Naive thymus-derived CD4-positive, alpha-beta T cell (primary cell): Measurements from ENCODE around the gene LSR. TPM values are rescaled to one million over a fixed set of nuclear protein-coding genes. Genes with fewer than 3 reads are reported as not detected.

Source experiments
- ATAC-seq: fragments of 150-1000 bp; cut with Tn5 transposase; 2 replicates; pipeline ENCODE4 v1.10.0; 2021; ENCODE audit warnings: mild to moderate bottlenecking, moderate library complexity
- CTCF ChIA-PET: fragments of 350-600 bp; sonication (Branson Sonifier 250); formaldehyde crosslinking; loops from one replicate; lab custom pipeline; 2021; ENCODE audit warnings: antibody characterized with exemption; lab: Charles Lee
- POLR2A ChIA-PET: fragments of 350-600 bp; sonication (Branson Sonifier 250); formaldehyde crosslinking; loops from one replicate; lab custom pipeline; 2021; ENCODE audit warnings: antibody characterized with exemption, inconsistent platforms; lab: Charles Lee
- DNase-seq, 9 donors: peaks; one replicate each; pipeline versions ENCODE4 v3.0.0 to v3.0.0-alpha.2; 2020 to 2022; ENCODE audit warnings: mixed read lengths in 1 of 9
- H3K27ac ChIP-seq: one replicate; pipeline ENCODE4 v1.7.0; 2013; ENCODE audit warnings: mild to moderate bottlenecking, low read depth, low read length, moderate library complexity
- H3K27me3 ChIP-seq, 2 donors: one replicate each; pipeline ENCODE4 v1.7.0; 2013; ENCODE audit warnings: low read length in 2 of 2, mild to moderate bottlenecking in 2 of 2, moderate library complexity in 2 of 2; ENCODE audit not compliant: control insufficient read depth in 2 of 2, insufficient read depth in 2 of 2
- H3K36me3 ChIP-seq, 3 experiments: 1 replicate in 2 of 3; 2 replicates in 1 of 3; pipeline ENCODE4 v1.7.0; 2013; ENCODE audit warnings: low read length in 3 of 3, mild to moderate bottlenecking in 3 of 3, moderate library complexity in 1 of 3; ENCODE audit not compliant: insufficient read depth in 3 of 3, control insufficient read depth in 2 of 3
- H3K4me1 ChIP-seq, 2 donors: one replicate each; pipeline ENCODE4 v1.7.0; 2013; ENCODE audit warnings: low read length in 2 of 2, mild to moderate bottlenecking in 2 of 2, moderate library complexity in 1 of 2; ENCODE audit not compliant: control insufficient read depth in 2 of 2, insufficient read depth in 2 of 2
- H3K4me3 ChIP-seq: 2 replicates; pipeline ENCODE4 v1.7.0; 2013; ENCODE audit warnings: mild to moderate bottlenecking, low read length
- H3K9me3 ChIP-seq, 3 experiments: 1 replicate in 2 of 3; 2 replicates in 1 of 3; pipeline ENCODE4 v1.7.0; 2013; ENCODE audit warnings: low read length in 3 of 3; ENCODE audit not compliant: control insufficient read depth in 2 of 3
- H3K27ac Mint-ChIP-seq, 9 donors: one replicate each; pipeline ENCODE4 v1.8.0; 2020 to 2022; ENCODE audit warnings: mixed read lengths in 9 of 9, mild to moderate bottlenecking in 8 of 9, moderate library complexity in 5 of 9, inconsistent platforms in 2 of 9
- H3K27me3 Mint-ChIP-seq, 5 donors: one replicate each; pipeline ENCODE4 v1.8.0; 2021 to 2022; ENCODE audit warnings: mixed read lengths in 5 of 5, mild to moderate bottlenecking in 1 of 5
- H3K36me3 Mint-ChIP-seq, 5 donors: one replicate each; pipeline ENCODE4 v1.8.0; 2020 to 2022; ENCODE audit warnings: mixed read lengths in 5 of 5, mild to moderate bottlenecking in 3 of 5, inconsistent platforms in 1 of 5
- H3K4me1 Mint-ChIP-seq, 7 donors: one replicate each; pipeline ENCODE4 v1.8.0; 2020 to 2022; ENCODE audit warnings: mixed read lengths in 7 of 7, mild to moderate bottlenecking in 3 of 7, inconsistent platforms in 1 of 7
- H3K4me3 Mint-ChIP-seq, 10 donors: one replicate each; pipeline ENCODE4 v1.8.0; 2020 to 2022; ENCODE audit warnings: mild to moderate bottlenecking in 10 of 10, mixed read lengths in 10 of 10, moderate library complexity in 6 of 10, inconsistent platforms in 2 of 10
- H3K9me3 Mint-ChIP-seq, 11 donors: one replicate each; pipeline ENCODE4 v1.8.0; 2020 to 2022; ENCODE audit warnings: mixed read lengths in 11 of 11, mild to moderate bottlenecking in 4 of 11, inconsistent platforms in 1 of 11, moderate library complexity in 1 of 11
- intact Hi-C, 2 donors: fragments of 100-400 bp; cut with micrococcal nuclease; formaldehyde crosslinking; loops; one replicate each; pipeline ENCODE4 v1.15.1; 2023
- polyA plus RNA-seq, 2 donors: library from polyadenylated mRNA; unstranded; fragments of 300-500 nt; fragmentation: Illumina TruSeq; gene quantifications; one replicate each; pipeline ENCODE4 v1.2.3, GENCODE V29; 2021
- total RNA-seq, 6 experiments: library from RNA in 5 of 6; stranded (reverse) in 5 of 6; gene quantifications; 1 replicate in 5 of 6; 2 replicates in 1 of 6; pipeline ENCODE4 v1.2.3 and lab custom pipeline; 2021 to 2026

Gene LSR
- total and polyA plus RNA-seq, 7 experiments from 2014 or later: 4.6 to 59.3 (median 25.1) TPM

GRCh38 chr19:35287713-35288112, 38.9 kb downstream of the LSR start:
- ChIA-PET CTCF (no interaction called here), POLR2A (interaction anchor here (0.7 kb wide), 1 partner anchor 9 kb away, joined by 3 read pairs; no protein-coding TSS in a partner anchor)
- ATAC-seq: no peak
- Mint-ChIP-seq H3K4me1 (no peaks in the 10 kb centered on the region), H3K27me3 (peaks cover 5 to 20% (median 16%) of the 10 kb centered on the region in 5 donors), H3K36me3 (no peaks in the 10 kb centered on the region), H3K4me3 (no peak overlapping the region), H3K27ac (no peak overlapping the region), H3K9me3 (no peaks in the 10 kb centered on the region)
- no peak overlapping the region for H3K4me3 ChIP-seq
- DNase-seq: no peak
- H3K4me1 ChIP-seq: no peaks in the 10 kb centered on the region
- H3K36me3 ChIP-seq: no peaks in the 10 kb centered on the region
- H3K9me3 ChIP-seq: no peaks in the 10 kb centered on the region
- H3K27me3 ChIP-seq: no peaks in the 10 kb centered on the region
- intact Hi-C loops: no loop called here
- H3K27ac ChIP-seq: no peak overlapping the region

- ATAC-seq: no peak
- Histone ChIP-seq H3K27me3 (no peaks in the 10 kb centered on the region), H3K27ac (no peak overlapping the region), H3K36me3 (no peaks in the 10 kb centered on the region), H3K4me1 (no peaks in the 10 kb centered on the region), H3K4me3 (no peak overlapping the region), H3K9me3 (no peaks in the 10 kb centered on the region)
- H3K4me1 Mint-ChIP-seq: no peaks in the 10 kb centered on the region
- CTCF ChIA-PET: no interaction called here
- H3K9me3 Mint-ChIP-seq: no peaks in the 10 kb centered on the region
- POLR2A ChIA-PET: no interaction called here
- DNase-seq: no peak
- intact Hi-C loops: no loop called here
- H3K27ac Mint-ChIP-seq: peak overlapping the region in 1 of 9 donors; percentile 16
- peaks cover 2 to 14% (median 13%) of the 10 kb centered on the region in 5 donors for H3K27me3 Mint-ChIP-seq
- no peak overlapping the region for H3K4me3 Mint-ChIP-seq
- no peaks in the 10 kb centered on the region for H3K36me3 Mint-ChIP-seq
Measured at GRCh38 chr19:35288331-35288730, 39.5 kb downstream of the LSR start.

- H3K9me3 ChIP-seq: no peaks in the 10 kb centered on the region
- POLR2A ChIA-PET: no interaction called here
- no peaks in the 10 kb centered on the region for H3K4me1 Mint-ChIP-seq
- H3K27me3 Mint-ChIP-seq: peaks cover 0 to 13% (median 11%) of the 10 kb centered on the region in 5 donors
- H3K27ac Mint-ChIP-seq: no peak overlapping the region
- H3K4me3 ChIP-seq: no peak overlapping the region
- H3K4me3 Mint-ChIP-seq: no peak overlapping the region
- no peaks in the 10 kb centered on the region for H3K9me3 Mint-ChIP-seq
- ATAC-seq (no peak), DNase-seq (no peak)
- intact Hi-C loops: no loop called here
- H3K36me3 ChIP-seq: no peaks in the 10 kb centered on the region
- H3K27ac ChIP-seq: no peak overlapping the region
- CTCF ChIA-PET: no interaction called here
- H3K4me1 ChIP-seq: no peaks in the 10 kb centered on the region
- no peaks in the 10 kb centered on the region for H3K27me3 ChIP-seq
- H3K36me3 Mint-ChIP-seq: no peaks in the 10 kb centered on the region
Measured at GRCh38 chr19:35288906-35289305, 40.1 kb downstream of the LSR start.

GRCh38 chr19:35290381-35291127, 41.8 kb downstream of the LSR start:
- H3K4me3 Mint-ChIP-seq: no peak overlapping the region
- no peak overlapping the region for H3K27ac Mint-ChIP-seq
- CTCF ChIA-PET: interaction anchor here (0.6 kb wide), 1 partner anchor 50 kb away, joined by 3 read pairs; no protein-coding TSS in a partner anchor
- ATAC-seq (no peak), DNase-seq (no peak)
- Histone ChIP-seq H3K9me3 (no peaks in the 10 kb centered on the region), H3K36me3 (no peaks in the 10 kb centered on the region), H3K4me1 (peaks cover 0 to 4% of the 10 kb centered on the region in 2 donors), H3K27me3 (no peaks in the 10 kb centered on the region), H3K4me3 (no peak overlapping the region), H3K27ac (no peak overlapping the region)
- H3K4me1 Mint-ChIP-seq: peaks cover 0 to 4% (median under 1%) of the 10 kb centered on the region in 7 donors
- POLR2A ChIA-PET: interaction anchor here (1.1 kb wide), 1 partner anchor 13 kb away, joined by 3 read pairs; no protein-coding TSS in a partner anchor
- no peaks in the 10 kb centered on the region for H3K36me3 Mint-ChIP-seq
- no peaks in the 10 kb centered on the region for H3K9me3 Mint-ChIP-seq
- H3K27me3 Mint-ChIP-seq: peaks cover 0 to 5% (median 0%) of the 10 kb centered on the region in 5 donors
- intact Hi-C loops: no loop called here

- no peaks in the 10 kb centered on the region for H3K27me3 ChIP-seq
- H3K9me3 Mint-ChIP-seq: no peaks in the 10 kb centered on the region
- H3K4me3 ChIP-seq: no peak overlapping the region
- no peaks in the 10 kb centered on the region for H3K9me3 ChIP-seq
- no peak overlapping the region for H3K4me3 Mint-ChIP-seq
- POLR2A ChIA-PET: no interaction called here
- intact Hi-C loops: no loop called here
- no peaks in the 10 kb centered on the region for H3K36me3 ChIP-seq
- no peaks in the 10 kb centered on the region for H3K36me3 Mint-ChIP-seq
- CTCF ChIA-PET: no interaction called here
- DNase-seq: no peak
- H3K27ac Mint-ChIP-seq: no peak overlapping the region
- peaks cover 0 to 11% of the 10 kb centered on the region in 2 donors for H3K4me1 ChIP-seq
- no peak overlapping the region for H3K27ac ChIP-seq
- ATAC-seq: no peak
- H3K4me1 Mint-ChIP-seq: peaks cover 0 to 11% (median 2%) of the 10 kb centered on the region in 7 donors
- peaks cover 0 to 5% (median 0%) of the 10 kb centered on the region in 5 donors for H3K27me3 Mint-ChIP-seq
Measured at GRCh38 chr19:35291259-35291658, 42.5 kb downstream of the LSR start.

- Mint-ChIP-seq H3K36me3 (no peaks in the 10 kb centered on the region), H3K27me3 (peaks cover 0 to 5% (median 0%) of the 10 kb centered on the region in 5 donors), H3K9me3 (no peaks in the 10 kb centered on the region), H3K4me3 (no peak within 1 kb of the TSS), H3K4me1 (peaks cover 0 to 11% (median 2%) of the 10 kb centered on the region in 7 donors), H3K27ac (peak within 1 kb of the TSS in 1 of 9 donors; percentile 31)
- Histone ChIP-seq H3K4me1 (peaks cover 0 to 12% of the 10 kb centered on the region in 2 donors), H3K27me3 (no peaks in the 10 kb centered on the region), H3K4me3 (no peak within 1 kb of the TSS), H3K27ac (no peak within 1 kb of the TSS), H3K9me3 (no peaks in the 10 kb centered on the region), H3K36me3 (no peaks in the 10 kb centered on the region)
- DNase-seq: no peak
- POLR2A ChIA-PET: no interaction called here
- CTCF ChIA-PET: no interaction called here
- ATAC-seq: no peak
- intact Hi-C loops: no loop called here
Measured at GRCh38 chr19:35291916-35292315, 43.1 kb downstream of the LSR start, which contains the start of gene MAG. Gene MAG, plus strand, starts transcription at chr19:35292161. Its CDS starts 3,248 bp downstream, at chr19:35295409.
